NCI-H446 treated with DMSO at 0.1 percent for 48 hours (cell line): Measurements from ENCODE around the gene NUP153.
A peak's percentile ranks its signal among the peaks of the same experiment; 100 is the strongest.
"Not testable (repeated sequence)": the region's sequence is repeated elsewhere in the genome, so short reads cannot be mapped to it uniquely, and the experiment has no call there.

ENCODE experiments used
- DNase-seq: peaks from one replicate; lab custom pipeline; 2025; lab: John Stamatoyannopoulos, UW

Gene NUP153

GRCh38 chr6:17706580-17707370 is at the start of gene NUP153:
TSS of gene NUP153 (minus strand) at chr6:17706925. CDS start at chr6:17706387, 538 bp downstream.
- DNase-seq: peak; percentile 95

- DNase-seq: no peak
Observed at GRCh38 chr6:17754254-17754653, 47.5 kb upstream of the NUP153 start.

GRCh38 chr6:17745324-17745723 is 38.6 kb upstream of the NUP153 start:
- DNase-seq: not testable (repeated sequence)

- not testable (repeated sequence) for DNase-seq
Observed at GRCh38 chr6:17744757-17745308, 38.1 kb upstream of the NUP153 start.

- DNase-seq: no peak
Observed at GRCh38 chr6:17744019-17744756, 37.5 kb upstream of the NUP153 start.

GRCh38 chr6:17741507-17741906 is 34.8 kb upstream of the NUP153 start:
- no peak for DNase-seq

- no peak for DNase-seq
Observed at GRCh38 chr6:17740559-17741220, 34.0 kb upstream of the NUP153 start.

GRCh38 chr6:17737704-17738252 is 31.1 kb upstream of the NUP153 start:
- DNase-seq: no peak

- not testable (repeated sequence) for DNase-seq
Observed at GRCh38 chr6:17735311-17735710, 28.6 kb upstream of the NUP153 start.

GRCh38 chr6:17730078-17730704 is 23.5 kb upstream of the NUP153 start:
- no peak for DNase-seq

GRCh38 chr6:17729223-17730077 is 22.7 kb upstream of the NUP153 start:
- no peak for DNase-seq

- DNase-seq: no peak
Observed at GRCh38 chr6:17728551-17729222, 22.0 kb upstream of the NUP153 start.

GRCh38 chr6:17725083-17725482 is 18.4 kb upstream of the NUP153 start:
- DNase-seq: peak; percentile 69

- no peak for DNase-seq
Observed at GRCh38 chr6:17724341-17724740, 17.6 kb upstream of the NUP153 start.

GRCh38 chr6:17721671-17722070 is 14.9 kb upstream of the NUP153 start:
- no peak for DNase-seq

GRCh38 chr6:17719323-17720041 is 12.8 kb upstream of the NUP153 start:
- no peak for DNase-seq

- DNase-seq: no peak
Observed at GRCh38 chr6:17716221-17716620, 9.5 kb upstream of the NUP153 start.

GRCh38 chr6:17714879-17715851 is 8.4 kb upstream of the NUP153 start:
- no peak for DNase-seq
